Esophagus squamous epithelium (tissue), 4 donors: ENCODE data around the gene PTER.

Experiments used
- CTCF ChIP-seq, 6 experiments: fragments of 450-650 bp in 4 of 6; fragments of 200-600 bp in 2 of 6; sonication (generic) in 2 of 6; IDR thresholded peaks; one replicate each; pipeline ENCODE4 v1.5.1; 2016 to 2019; ENCODE audit warnings: antibody characterized with exemption in 6 of 6, mild to moderate bottlenecking in 4 of 6, moderate library complexity in 4 of 6
- POLR2A ChIP-seq, 4 donors: fragments of 450-650 bp; IDR thresholded peaks; one replicate each; pipeline ENCODE4 v1.6.1; 2017; ENCODE audit warnings: antibody characterized with exemption in 4 of 4, mild to moderate bottlenecking in 4 of 4, moderate library complexity in 3 of 4

GRCh38 chr10:16458166-16458955, 21.6 kb downstream of the PTER start:
- TF ChIP-seq CTCF (IDR thresholded peaks at IDR 0.05), result no peak
- no peak for TF ChIP-seq POLR2A (IDR thresholded peaks at IDR 0.05)
